Jurkat, Clone E6-1 (cell line): ENCODE measurements around the gene RNF43.
A peak's percentile ranks its signal among the peaks of the same experiment; 100 is the strongest.
"Not testable (repeated sequence)": the region's sequence is repeated elsewhere in the genome, so short reads cannot be mapped to it uniquely, and the experiment has no call there.

Source experiments
- DNase-seq: peaks from one replicate; pipeline ENCODE4 v3.0.0-alpha.2; 2011; ENCODE audit warnings: low read depth, low spot score
- H3K4me3 ChIP-seq: 2 replicates; pipeline ENCODE4 v1.5.1; 2011; ENCODE audit warnings: mild to moderate bottlenecking, low read length, control low read depth, moderate library complexity

RNF43 gene

GRCh38 chr17:58411408-58411894 lies 5.9 kb downstream of the RNF43 start:
- no peak overlapping the region for H3K4me3 ChIP-seq
- no peak for DNase-seq

- H3K4me3 ChIP-seq = no peak overlapping the region
- no peak for DNase-seq
Observed at GRCh38 chr17:58410714-58411407, 6.5 kb downstream of the RNF43 start.

GRCh38 chr17:58409432-58409831 lies 7.9 kb downstream of the RNF43 start:
- no peak overlapping the region for H3K4me3 ChIP-seq
- no peak for DNase-seq

GRCh38 chr17:58403311-58403710 lies 14.0 kb downstream of the RNF43 start:
- DNase-seq = no peak
- H3K4me3 ChIP-seq = no peak overlapping the region

- DNase-seq = no peak
Observed at GRCh38 chr17:58402679-58403078, 14.7 kb downstream of the RNF43 start.

GRCh38 chr17:58402047-58402446 lies 15.3 kb downstream of the RNF43 start:
- peak; percentile 48 for DNase-seq
- H3K4me3 ChIP-seq = no peak overlapping the region

More at GRCh38 chr17:58402679-58403078, 14.7 kb downstream of the RNF43 start:
- H3K4me3 ChIP-seq = no peak overlapping the region

- no peak overlapping the region for H3K4me3 ChIP-seq
- DNase-seq = no peak
Observed at GRCh38 chr17:58401287-58401686, 16.0 kb downstream of the RNF43 start.

- no peak overlapping the region for H3K4me3 ChIP-seq
- no peak for DNase-seq
Observed at GRCh38 chr17:58400826-58401225, 16.5 kb downstream of the RNF43 start.

GRCh38 chr17:58399974-58400373 lies 17.4 kb downstream of the RNF43 start:
- no peak for DNase-seq
- H3K4me3 ChIP-seq = no peak overlapping the region

GRCh38 chr17:58398574-58399266 lies 18.6 kb downstream of the RNF43 start:
- no peak for DNase-seq
- no peak overlapping the region for H3K4me3 ChIP-seq

- not testable (repeated sequence) for H3K4me3 ChIP-seq, DNase-seq
Observed at GRCh38 chr17:58397421-58397820, 19.9 kb downstream of the RNF43 start.

- H3K4me3 ChIP-seq = no peak overlapping the region
- no peak for DNase-seq
Observed at GRCh38 chr17:58396173-58396572, 21.2 kb downstream of the RNF43 start.

GRCh38 chr17:58394534-58395223 lies 22.7 kb downstream of the RNF43 start:
- no peak overlapping the region for H3K4me3 ChIP-seq
- no peak for DNase-seq

- DNase-seq = no peak
Observed at GRCh38 chr17:58391302-58391984, 25.9 kb downstream of the RNF43 start.

GRCh38 chr17:58390884-58391283 lies 26.4 kb downstream of the RNF43 start:
- H3K4me3 ChIP-seq = no peak overlapping the region
- DNase-seq = no peak

More at GRCh38 chr17:58391302-58391984, 25.9 kb downstream of the RNF43 start:
- no peak overlapping the region for H3K4me3 ChIP-seq

- no peak overlapping the region for H3K4me3 ChIP-seq
- DNase-seq = peak; percentile 52
Observed at GRCh38 chr17:58388302-58389190, 28.8 kb downstream of the RNF43 start.

- DNase-seq = peak; percentile 92
- H3K4me3 ChIP-seq = no peak overlapping the region
Observed at GRCh38 chr17:58387834-58388233, 29.5 kb downstream of the RNF43 start.

- no peak for DNase-seq
- no peak overlapping the region for H3K4me3 ChIP-seq
Observed at GRCh38 chr17:58386708-58387107, 30.6 kb downstream of the RNF43 start.
